WTC11 (cell line): Measurements from ENCODE around the gene E2F4. TPM values are rescaled to one million over a fixed set of nuclear protein-coding genes. Genes with fewer than 3 reads are reported as not detected.

Source experiments
- ATAC-seq: fragments of 200-7000 bp; cut with Tn5 transposase; 2 replicates; pipeline ENCODE4 v1.10.0; 2021; ENCODE audit warnings: mild to moderate bottlenecking, moderate library complexity
- CTCF ChIA-PET: fragments of 300-600 bp; sonication (Branson Sonifier 250); formaldehyde crosslinking; loops from one replicate; lab custom pipeline; 2021; ENCODE audit warnings: antibody characterized with exemption; lab: Charles Lee
- POLR2A ChIA-PET: fragments of 350-600 bp; sonication (Branson Sonifier 250); formaldehyde crosslinking; loops from one replicate; lab custom pipeline; 2021; ENCODE audit warnings: antibody characterized with exemption; lab: Charles Lee
- DNase-seq: peaks from one replicate; pipeline ENCODE4 v3.0.0; 2021; ENCODE audit warnings: low spot score
- H3K27ac Mint-ChIP-seq: 2 replicates; pipeline ENCODE4 v1.8.0; 2021; ENCODE audit warnings: mixed read lengths
- H3K27me3 Mint-ChIP-seq: 2 replicates; pipeline ENCODE4 v1.8.0; 2021; ENCODE audit warnings: low read depth, mild to moderate bottlenecking, moderate library complexity, mixed read lengths
- H3K36me3 Mint-ChIP-seq: 2 replicates; pipeline ENCODE4 v1.8.0; 2021; ENCODE audit warnings: mixed read lengths
- H3K4me1 Mint-ChIP-seq: 2 replicates; pipeline ENCODE4 v1.8.0; 2022; ENCODE audit warnings: mixed read lengths
- H3K4me3 Mint-ChIP-seq: 2 replicates; pipeline ENCODE4 v1.8.0; 2021; ENCODE audit warnings: mild to moderate bottlenecking, moderate library complexity, mixed read lengths
- H3K9me3 Mint-ChIP-seq: 2 replicates; pipeline ENCODE4 v1.8.0; 2021; ENCODE audit warnings: mixed read lengths
- GRHL2 ChIP-seq: fragments of 250-450 bp; sonication (Bioruptor Pico); IDR thresholded peaks from 2 replicates; pipeline ENCODE4 v1.8.0; 2022; ENCODE audit warnings: mild to moderate bottlenecking, moderate library complexity; ENCODE audit not compliant: insufficient replicate concordance, severe bottlenecking
- JAZF1 ChIP-seq: fragments of 250-450 bp; sonication (Bioruptor Pico); IDR thresholded peaks from 2 replicates; pipeline ENCODE4 v1.9.0; 2021; ENCODE audit warnings: moderate library complexity, mild to moderate bottlenecking, inconsistent platforms
- MXD4 ChIP-seq: fragments of 250-450 bp; sonication (Bioruptor Pico); IDR thresholded peaks from 2 replicates; pipeline ENCODE4 v1.8.0; 2021; ENCODE audit warnings: mild to moderate bottlenecking, moderate library complexity, borderline replicate concordance
- SP1 ChIP-seq: sonication (generic); formaldehyde crosslinking; conservative IDR thresholded peaks from 2 replicates; pipeline ENCODE4 v1.8.1; 2022; ENCODE audit warnings: missing genetic modification reagents
- ZNF121 ChIP-seq: sonication (generic); formaldehyde crosslinking; IDR thresholded peaks from 2 replicates; pipeline ENCODE4 v1.8.0; 2023; ENCODE audit warnings: missing genetic modification reagents
- ZNF232 ChIP-seq: sonication (generic); formaldehyde crosslinking; IDR thresholded peaks from 2 replicates; pipeline ENCODE4 v1.8.0; 2022; ENCODE audit warnings: mild to moderate bottlenecking, missing genetic modification reagents
- ZNF396 ChIP-seq: fragments of 250-450 bp; sonication (Bioruptor Pico); IDR thresholded peaks from 2 replicates; pipeline ENCODE4 v1.8.0; 2021; ENCODE audit warnings: mild to moderate bottlenecking, moderate library complexity, borderline replicate concordance
- ZNF416 ChIP-seq: fragments of 250-450 bp; sonication (Bioruptor Pico); IDR thresholded peaks from 2 replicates; pipeline ENCODE4 v1.9.0; 2021; ENCODE audit warnings: mild to moderate bottlenecking, inconsistent platforms
- total RNA-seq: library from RNA; stranded (reverse); gene quantifications from 3 replicates; pipeline ENCODE4 v1.2.3, GENCODE V29; 2021
- TF ChIP-seq, protein P1 (sequence below): sonication (generic); formaldehyde crosslinking; IDR thresholded peaks from 2 replicates; pipeline ENCODE4 v1.8.0; 2022; ENCODE audit warnings: missing genetic modification reagents
- TF ChIP-seq, protein P2 (sequence below): fragments of 200-600 bp; IDR thresholded peaks from 2 replicates; pipeline ENCODE4 v1.8.0; 2022; ENCODE audit warnings: antibody characterized with exemption
- TF ChIP-seq, protein P3 (sequence below): sonication (generic); formaldehyde crosslinking; IDR thresholded peaks from 2 replicates; pipeline ENCODE4 v1.8.0; 2022; ENCODE audit warnings: mild to moderate bottlenecking, missing genetic modification reagents
- TF ChIP-seq, protein P4 (sequence below): sonication (generic); formaldehyde crosslinking; IDR thresholded peaks from 2 replicates; pipeline ENCODE4 v1.8.1; 2022; ENCODE audit warnings: missing genetic modification reagents, borderline replicate concordance
- TF ChIP-seq, protein P5 (sequence below): sonication (generic); formaldehyde crosslinking; IDR thresholded peaks from 2 replicates; pipeline ENCODE4 v1.8.1; 2023; ENCODE audit warnings: mild to moderate bottlenecking, missing genetic modification reagents, moderate library complexity
- TF ChIP-seq, protein P6 (sequence below): sonication (generic); formaldehyde crosslinking; IDR thresholded peaks from 2 replicates; pipeline ENCODE4 v1.8.1; 2023; ENCODE audit warnings: mild to moderate bottlenecking, missing genetic modification reagents
- TF ChIP-seq, protein P7 (sequence below): sonication (generic); formaldehyde crosslinking; IDR thresholded peaks from 2 replicates; pipeline ENCODE4 v1.8.0; 2022; ENCODE audit warnings: mild to moderate bottlenecking, missing genetic modification reagents
- TF ChIP-seq, protein P8 (sequence below): sonication (generic); formaldehyde crosslinking; IDR thresholded peaks from 2 replicates; pipeline ENCODE4 v1.8.1; 2022; ENCODE audit warnings: low read depth, missing genetic modification reagents, borderline replicate concordance

The E2F4 gene
- total RNA-seq, 1 experiment from 2014 or later = 85.0 TPM

DNA sequence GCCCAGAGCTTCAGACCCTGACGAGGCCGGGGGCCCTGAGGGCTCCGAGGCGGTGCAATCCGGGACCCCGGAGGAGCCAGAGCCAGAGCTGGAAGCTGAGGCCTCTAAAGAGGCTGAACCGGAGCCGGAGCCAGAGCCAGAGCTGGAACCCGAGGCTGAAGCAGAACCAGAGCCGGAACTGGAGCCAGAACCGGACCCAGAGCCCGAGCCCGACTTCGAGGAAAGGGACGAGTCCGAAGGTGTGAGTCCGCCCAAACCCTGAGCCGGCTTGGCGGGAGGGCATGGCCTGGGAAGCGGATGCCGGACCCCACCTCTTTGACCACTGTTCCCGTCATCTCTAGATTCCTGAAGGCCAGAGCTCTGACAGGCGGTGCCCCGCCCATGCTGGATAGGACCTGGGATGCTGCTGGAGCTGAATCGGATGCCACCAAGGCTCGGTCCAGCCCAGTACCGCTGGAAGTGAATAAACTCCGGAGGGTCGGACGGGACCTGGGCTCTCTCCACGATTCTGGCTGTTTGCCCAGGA, 17.2 kb upstream of the E2F4 start:
- no peaks in the 10 kb centered on the region for H3K9me3 Mint-ChIP-seq
- ChIA-PET CTCF (interaction anchor here (0.5 to 15.6 kb wide), 11 partner anchors 9 to 691 kb away, joined by 3 to 386 read pairs (median 4); partner anchors contain the start of genes B3GNT9, ELMO3, FBXL8 and FHOD1), POLR2A (interaction anchor here (1.1 to 1.6 kb wide), 4 partner anchors 10 to 52 kb away, joined by 3 to 6 read pairs (median 4); partner anchors contain the start of genes FBXL8, TMEM208 and TRADD)
- peaks cover 34% of the 10 kb centered on the region for H3K4me1 Mint-ChIP-seq
- ATAC-seq = no peak
- peaks cover 3% of the 10 kb centered on the region; the same call in 1 of the 2 replicates for H3K36me3 Mint-ChIP-seq
- peak overlapping the region; percentile 37 for H3K4me3 Mint-ChIP-seq
- no peak overlapping the region for H3K27ac Mint-ChIP-seq
- H3K27me3 Mint-ChIP-seq = peaks cover 81% of the 10 kb centered on the region
- no peak for DNase-seq
- 0 out of 2 replicates have a peak, but pooled peaks have one; percentile 2 for TF ChIP-seq SP1 (CRISPR knock-in tag)
- TF ChIP-seq, protein P1, sequence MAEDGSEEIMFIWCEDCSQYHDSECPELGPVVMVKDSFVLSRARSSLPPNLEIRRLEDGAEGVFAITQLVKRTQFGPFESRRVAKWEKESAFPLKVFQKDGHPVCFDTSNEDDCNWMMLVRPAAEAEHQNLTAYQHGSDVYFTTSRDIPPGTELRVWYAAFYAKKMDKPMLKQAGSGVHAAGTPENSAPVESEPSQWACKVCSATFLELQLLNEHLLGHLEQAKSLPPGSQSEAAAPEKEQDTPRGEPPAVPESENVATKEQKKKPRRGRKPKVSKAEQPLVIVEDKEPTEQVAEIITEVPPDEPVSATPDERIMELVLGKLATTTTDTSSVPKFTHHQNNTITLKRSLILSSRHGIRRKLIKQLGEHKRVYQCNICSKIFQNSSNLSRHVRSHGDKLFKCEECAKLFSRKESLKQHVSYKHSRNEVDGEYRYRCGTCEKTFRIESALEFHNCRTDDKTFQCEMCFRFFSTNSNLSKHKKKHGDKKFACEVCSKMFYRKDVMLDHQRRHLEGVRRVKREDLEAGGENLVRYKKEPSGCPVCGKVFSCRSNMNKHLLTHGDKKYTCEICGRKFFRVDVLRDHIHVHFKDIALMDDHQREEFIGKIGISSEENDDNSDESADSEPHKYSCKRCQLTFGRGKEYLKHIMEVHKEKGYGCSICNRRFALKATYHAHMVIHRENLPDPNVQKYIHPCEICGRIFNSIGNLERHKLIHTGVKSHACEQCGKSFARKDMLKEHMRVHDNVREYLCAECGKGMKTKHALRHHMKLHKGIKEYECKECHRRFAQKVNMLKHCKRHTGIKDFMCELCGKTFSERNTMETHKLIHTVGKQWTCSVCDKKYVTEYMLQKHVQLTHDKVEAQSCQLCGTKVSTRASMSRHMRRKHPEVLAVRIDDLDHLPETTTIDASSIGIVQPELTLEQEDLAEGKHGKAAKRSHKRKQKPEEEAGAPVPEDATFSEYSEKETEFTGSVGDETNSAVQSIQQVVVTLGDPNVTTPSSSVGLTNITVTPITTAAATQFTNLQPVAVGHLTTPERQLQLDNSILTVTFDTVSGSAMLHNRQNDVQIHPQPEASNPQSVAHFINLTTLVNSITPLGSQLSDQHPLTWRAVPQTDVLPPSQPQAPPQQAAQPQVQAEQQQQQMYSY (CRISPR knock-in tag) = peak; percentile 49; the same call in 1 of the 2 replicates
- TF ChIP-seq, protein P2, sequence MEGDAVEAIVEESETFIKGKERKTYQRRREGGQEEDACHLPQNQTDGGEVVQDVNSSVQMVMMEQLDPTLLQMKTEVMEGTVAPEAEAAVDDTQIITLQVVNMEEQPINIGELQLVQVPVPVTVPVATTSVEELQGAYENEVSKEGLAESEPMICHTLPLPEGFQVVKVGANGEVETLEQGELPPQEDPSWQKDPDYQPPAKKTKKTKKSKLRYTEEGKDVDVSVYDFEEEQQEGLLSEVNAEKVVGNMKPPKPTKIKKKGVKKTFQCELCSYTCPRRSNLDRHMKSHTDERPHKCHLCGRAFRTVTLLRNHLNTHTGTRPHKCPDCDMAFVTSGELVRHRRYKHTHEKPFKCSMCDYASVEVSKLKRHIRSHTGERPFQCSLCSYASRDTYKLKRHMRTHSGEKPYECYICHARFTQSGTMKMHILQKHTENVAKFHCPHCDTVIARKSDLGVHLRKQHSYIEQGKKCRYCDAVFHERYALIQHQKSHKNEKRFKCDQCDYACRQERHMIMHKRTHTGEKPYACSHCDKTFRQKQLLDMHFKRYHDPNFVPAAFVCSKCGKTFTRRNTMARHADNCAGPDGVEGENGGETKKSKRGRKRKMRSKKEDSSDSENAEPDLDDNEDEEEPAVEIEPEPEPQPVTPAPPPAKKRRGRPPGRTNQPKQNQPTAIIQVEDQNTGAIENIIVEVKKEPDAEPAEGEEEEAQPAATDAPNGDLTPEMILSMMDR = no peak
- TF ChIP-seq, protein P3, sequence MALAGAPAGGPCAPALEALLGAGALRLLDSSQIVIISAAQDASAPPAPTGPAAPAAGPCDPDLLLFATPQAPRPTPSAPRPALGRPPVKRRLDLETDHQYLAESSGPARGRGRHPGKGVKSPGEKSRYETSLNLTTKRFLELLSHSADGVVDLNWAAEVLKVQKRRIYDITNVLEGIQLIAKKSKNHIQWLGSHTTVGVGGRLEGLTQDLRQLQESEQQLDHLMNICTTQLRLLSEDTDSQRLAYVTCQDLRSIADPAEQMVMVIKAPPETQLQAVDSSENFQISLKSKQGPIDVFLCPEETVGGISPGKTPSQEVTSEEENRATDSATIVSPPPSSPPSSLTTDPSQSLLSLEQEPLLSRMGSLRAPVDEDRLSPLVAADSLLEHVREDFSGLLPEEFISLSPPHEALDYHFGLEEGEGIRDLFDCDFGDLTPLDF (CRISPR knock-in tag) = no peak
- TF ChIP-seq, protein P4, sequence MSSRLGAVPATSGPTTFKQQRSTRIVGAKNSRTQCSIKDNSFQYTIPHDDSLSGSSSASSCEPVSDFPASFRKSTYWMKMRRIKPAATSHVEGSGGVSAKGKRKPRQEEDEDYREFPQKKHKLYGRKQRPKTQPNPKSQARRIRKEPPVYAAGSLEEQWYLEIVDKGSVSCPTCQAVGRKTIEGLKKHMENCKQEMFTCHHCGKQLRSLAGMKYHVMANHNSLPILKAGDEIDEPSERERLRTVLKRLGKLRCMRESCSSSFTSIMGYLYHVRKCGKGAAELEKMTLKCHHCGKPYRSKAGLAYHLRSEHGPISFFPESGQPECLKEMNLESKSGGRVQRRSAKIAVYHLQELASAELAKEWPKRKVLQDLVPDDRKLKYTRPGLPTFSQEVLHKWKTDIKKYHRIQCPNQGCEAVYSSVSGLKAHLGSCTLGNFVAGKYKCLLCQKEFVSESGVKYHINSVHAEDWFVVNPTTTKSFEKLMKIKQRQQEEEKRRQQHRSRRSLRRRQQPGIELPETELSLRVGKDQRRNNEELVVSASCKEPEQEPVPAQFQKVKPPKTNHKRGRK (CRISPR knock-in tag) = no peak
- TF ChIP-seq, protein P5, sequence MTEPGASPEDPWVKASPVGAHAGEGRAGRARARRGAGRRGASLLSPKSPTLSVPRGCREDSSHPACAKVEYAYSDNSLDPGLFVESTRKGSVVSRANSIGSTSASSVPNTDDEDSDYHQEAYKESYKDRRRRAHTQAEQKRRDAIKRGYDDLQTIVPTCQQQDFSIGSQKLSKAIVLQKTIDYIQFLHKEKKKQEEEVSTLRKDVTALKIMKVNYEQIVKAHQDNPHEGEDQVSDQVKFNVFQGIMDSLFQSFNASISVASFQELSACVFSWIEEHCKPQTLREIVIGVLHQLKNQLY = no peak
- TF ChIP-seq, protein P6, sequence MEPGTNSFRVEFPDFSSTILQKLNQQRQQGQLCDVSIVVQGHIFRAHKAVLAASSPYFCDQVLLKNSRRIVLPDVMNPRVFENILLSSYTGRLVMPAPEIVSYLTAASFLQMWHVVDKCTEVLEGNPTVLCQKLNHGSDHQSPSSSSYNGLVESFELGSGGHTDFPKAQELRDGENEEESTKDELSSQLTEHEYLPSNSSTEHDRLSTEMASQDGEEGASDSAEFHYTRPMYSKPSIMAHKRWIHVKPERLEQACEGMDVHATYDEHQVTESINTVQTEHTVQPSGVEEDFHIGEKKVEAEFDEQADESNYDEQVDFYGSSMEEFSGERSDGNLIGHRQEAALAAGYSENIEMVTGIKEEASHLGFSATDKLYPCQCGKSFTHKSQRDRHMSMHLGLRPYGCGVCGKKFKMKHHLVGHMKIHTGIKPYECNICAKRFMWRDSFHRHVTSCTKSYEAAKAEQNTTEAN (CRISPR knock-in tag) = 0 out of 2 replicates have a peak, but pooled peaks have one; percentile 23
- TF ChIP-seq ZNF232 (CRISPR knock-in tag) = no peak
- no peak for TF ChIP-seq MXD4 (CRISPR knock-in tag)
- TF ChIP-seq GRHL2 (CRISPR knock-in tag) = no peak
- no peak for TF ChIP-seq ZNF416
- no peak for TF ChIP-seq JAZF1
- TF ChIP-seq, protein P7, sequence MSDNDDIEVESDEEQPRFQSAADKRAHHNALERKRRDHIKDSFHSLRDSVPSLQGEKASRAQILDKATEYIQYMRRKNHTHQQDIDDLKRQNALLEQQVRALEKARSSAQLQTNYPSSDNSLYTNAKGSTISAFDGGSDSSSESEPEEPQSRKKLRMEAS (CRISPR knock-in tag) = no peak
- no peak for TF ChIP-seq ZNF121 (CRISPR knock-in tag)
- no peak for TF ChIP-seq ZNF396 (CRISPR knock-in tag)
- TF ChIP-seq, protein P8, sequence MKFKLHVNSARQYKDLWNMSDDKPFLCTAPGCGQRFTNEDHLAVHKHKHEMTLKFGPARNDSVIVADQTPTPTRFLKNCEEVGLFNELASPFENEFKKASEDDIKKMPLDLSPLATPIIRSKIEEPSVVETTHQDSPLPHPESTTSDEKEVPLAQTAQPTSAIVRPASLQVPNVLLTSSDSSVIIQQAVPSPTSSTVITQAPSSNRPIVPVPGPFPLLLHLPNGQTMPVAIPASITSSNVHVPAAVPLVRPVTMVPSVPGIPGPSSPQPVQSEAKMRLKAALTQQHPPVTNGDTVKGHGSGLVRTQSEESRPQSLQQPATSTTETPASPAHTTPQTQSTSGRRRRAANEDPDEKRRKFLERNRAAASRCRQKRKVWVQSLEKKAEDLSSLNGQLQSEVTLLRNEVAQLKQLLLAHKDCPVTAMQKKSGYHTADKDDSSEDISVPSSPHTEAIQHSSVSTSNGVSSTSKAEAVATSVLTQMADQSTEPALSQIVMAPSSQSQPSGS = no peak
- TF ChIP-seq, all 79 proteins: peak for 3
